Activated naive CD4-positive, alpha-beta T cell treated with anti-CD3 and anti-CD28 coated beads for 36 hours (primary cell): ENCODE data around the gene PTPRN2. TPM values are rescaled to one million over a fixed set of nuclear protein-coding genes. Genes with fewer than 3 reads are reported as not detected.

Experiments used
- CTCF ChIA-PET: fragments of 350-600 bp; sonication (Branson Sonifier 250); formaldehyde crosslinking; loops from one replicate; lab custom pipeline; 2021; ENCODE audit warnings: antibody characterized with exemption; lab: Charles Lee
- DNase-seq: peaks from one replicate; pipeline ENCODE4 v3.0.0-alpha.2; 2020
- H3K27ac Mint-ChIP-seq: one replicate; pipeline ENCODE4 v1.8.0; 2021; ENCODE audit warnings: mild to moderate bottlenecking, mixed read lengths
- H3K27me3 Mint-ChIP-seq: one replicate; pipeline ENCODE4 v1.8.0; 2021; ENCODE audit warnings: low read depth, mixed read lengths
- H3K36me3 Mint-ChIP-seq: one replicate; pipeline ENCODE4 v1.8.0; 2021; ENCODE audit warnings: low read depth, mixed read lengths
- H3K4me1 Mint-ChIP-seq: one replicate; pipeline ENCODE4 v1.8.0; 2021; ENCODE audit warnings: low read depth, mixed read lengths
- H3K4me3 Mint-ChIP-seq: one replicate; pipeline ENCODE4 v1.8.0; 2021; ENCODE audit warnings: mild to moderate bottlenecking, moderate library complexity, mixed read lengths
- H3K9me3 Mint-ChIP-seq: one replicate; pipeline ENCODE4 v1.8.0; 2021; ENCODE audit warnings: mixed read lengths
- intact Hi-C: fragments of 100-400 bp; cut with micrococcal nuclease; formaldehyde crosslinking; loops from one replicate; pipeline ENCODE4 v1.15.1; 2023
- total RNA-seq, 2 experiments: library from RNA; stranded (reverse); gene quantifications; one replicate each; pipeline ENCODE4 v1.2.3, GENCODE V29; 2021

PTPRN2 gene
- total RNA-seq, 2 experiments from 2014 or later = 0.54 to 0.62 TPM

- no peaks in the 10 kb centered on the region for H3K9me3 Mint-ChIP-seq
- no peak overlapping the region for H3K4me3 Mint-ChIP-seq
- CTCF ChIA-PET = no interaction called here
- H3K27me3 Mint-ChIP-seq = peaks cover 10% of the 10 kb centered on the region
- intact Hi-C loops = no loop called here
- H3K4me1 Mint-ChIP-seq = no peaks in the 10 kb centered on the region
- no peaks in the 10 kb centered on the region for H3K36me3 Mint-ChIP-seq
- no peak overlapping the region for H3K27ac Mint-ChIP-seq
- DNase-seq = no peak
Observed at GRCh38 chr7:158476331-158476932, 111.2 kb downstream of the PTPRN2 start.

- H3K9me3 Mint-ChIP-seq = no peaks in the 10 kb centered on the region
- CTCF ChIA-PET = no interaction called here
- H3K4me3 Mint-ChIP-seq = no peak overlapping the region
- peaks cover 10% of the 10 kb centered on the region for H3K27me3 Mint-ChIP-seq
- H3K36me3 Mint-ChIP-seq = no peaks in the 10 kb centered on the region
- H3K4me1 Mint-ChIP-seq = no peaks in the 10 kb centered on the region
- no peak overlapping the region for H3K27ac Mint-ChIP-seq
- intact Hi-C loops = no loop called here
- DNase-seq = no peak
Observed at GRCh38 chr7:158475679-158476052, 112.0 kb downstream of the PTPRN2 start.

GRCh38 chr7:158475036-158475678 lies 112.5 kb downstream of the PTPRN2 start:
- Mint-ChIP-seq H3K27me3 (peaks cover 10% of the 10 kb centered on the region), H3K4me1 (no peaks in the 10 kb centered on the region), H3K4me3 (no peak overlapping the region), H3K36me3 (no peaks in the 10 kb centered on the region), H3K27ac (no peak overlapping the region), H3K9me3 (no peaks in the 10 kb centered on the region)
- CTCF ChIA-PET = no interaction called here
- no peak for DNase-seq
- intact Hi-C loops = no loop called here

GRCh38 chr7:158474488-158474887 lies 113.1 kb downstream of the PTPRN2 start:
- no peaks in the 10 kb centered on the region for H3K36me3 Mint-ChIP-seq
- intact Hi-C loops = no loop called here
- CTCF ChIA-PET = no interaction called here
- H3K27ac Mint-ChIP-seq = no peak overlapping the region
- H3K9me3 Mint-ChIP-seq = no peaks in the 10 kb centered on the region
- H3K4me1 Mint-ChIP-seq = no peaks in the 10 kb centered on the region
- DNase-seq = no peak
- no peak overlapping the region for H3K4me3 Mint-ChIP-seq
- peaks cover 14% of the 10 kb centered on the region for H3K27me3 Mint-ChIP-seq

GRCh38 chr7:158473946-158474345 lies 113.7 kb downstream of the PTPRN2 start:
- no peak for DNase-seq
- H3K4me3 Mint-ChIP-seq = no peak overlapping the region
- CTCF ChIA-PET = no interaction called here
- intact Hi-C loops = no loop called here
- H3K36me3 Mint-ChIP-seq = no peaks in the 10 kb centered on the region
- H3K4me1 Mint-ChIP-seq = no peaks in the 10 kb centered on the region
- H3K27ac Mint-ChIP-seq = no peak overlapping the region
- H3K9me3 Mint-ChIP-seq = no peaks in the 10 kb centered on the region
- H3K27me3 Mint-ChIP-seq = peaks cover 16% of the 10 kb centered on the region

- CTCF ChIA-PET = no interaction called here
- no peaks in the 10 kb centered on the region for H3K9me3 Mint-ChIP-seq
- no peaks in the 10 kb centered on the region for H3K4me1 Mint-ChIP-seq
- no peaks in the 10 kb centered on the region for H3K36me3 Mint-ChIP-seq
- peaks cover 16% of the 10 kb centered on the region for H3K27me3 Mint-ChIP-seq
- intact Hi-C loops = no loop called here
- DNase-seq = no peak
- no peak overlapping the region for H3K4me3 Mint-ChIP-seq
- no peak overlapping the region for H3K27ac Mint-ChIP-seq
Observed at GRCh38 chr7:158473221-158473620, 114.4 kb downstream of the PTPRN2 start.

- Mint-ChIP-seq H3K27me3 (peaks cover 15% of the 10 kb centered on the region), H3K27ac (no peak overlapping the region), H3K4me1 (no peaks in the 10 kb centered on the region), H3K4me3 (no peak overlapping the region), H3K36me3 (no peaks in the 10 kb centered on the region), H3K9me3 (no peaks in the 10 kb centered on the region)
- no peak for DNase-seq
- CTCF ChIA-PET = no interaction called here
- intact Hi-C loops = no loop called here
Observed at GRCh38 chr7:158472596-158472995, 115.0 kb downstream of the PTPRN2 start.

GRCh38 chr7:158471716-158472115 lies 115.9 kb downstream of the PTPRN2 start:
- Mint-ChIP-seq H3K27me3 (peaks cover 19% of the 10 kb centered on the region), H3K4me1 (no peaks in the 10 kb centered on the region), H3K36me3 (no peaks in the 10 kb centered on the region), H3K4me3 (no peak overlapping the region), H3K9me3 (no peaks in the 10 kb centered on the region), H3K27ac (no peak overlapping the region)
- intact Hi-C loops = no loop called here
- no peak for DNase-seq
- CTCF ChIA-PET = no interaction called here

- Mint-ChIP-seq H3K27me3 (peaks cover 19% of the 10 kb centered on the region), H3K9me3 (no peaks in the 10 kb centered on the region), H3K4me1 (no peaks in the 10 kb centered on the region), H3K27ac (no peak overlapping the region), H3K36me3 (no peaks in the 10 kb centered on the region), H3K4me3 (no peak overlapping the region)
- DNase-seq = no peak
- intact Hi-C loops = no loop called here
- CTCF ChIA-PET = interaction anchor here (0.7 kb wide), 2 partner anchors 11 to 92 kb away, joined by 3 to 5 read pairs; no protein-coding TSS in a partner anchor
Observed at GRCh38 chr7:158470336-158470735, 117.3 kb downstream of the PTPRN2 start.

GRCh38 chr7:158469396-158470051 lies 118.1 kb downstream of the PTPRN2 start:
- Mint-ChIP-seq H3K9me3 (peaks cover 2% of the 10 kb centered on the region), H3K4me1 (no peaks in the 10 kb centered on the region), H3K27ac (no peak overlapping the region), H3K27me3 (peaks cover 19% of the 10 kb centered on the region), H3K4me3 (no peak overlapping the region), H3K36me3 (no peaks in the 10 kb centered on the region)
- no peak for DNase-seq
- CTCF ChIA-PET = interaction anchor here (0.7 kb wide), 1 partner anchor 12 kb away, joined by 5 read pairs; no protein-coding TSS in a partner anchor
- intact Hi-C loops = no loop called here

GRCh38 chr7:158468700-158469296 lies 118.8 kb downstream of the PTPRN2 start:
- H3K4me1 Mint-ChIP-seq = no peaks in the 10 kb centered on the region
- H3K27me3 Mint-ChIP-seq = peaks cover 19% of the 10 kb centered on the region
- H3K4me3 Mint-ChIP-seq = no peak overlapping the region
- peaks cover 4% of the 10 kb centered on the region for H3K9me3 Mint-ChIP-seq
- DNase-seq = no peak
- intact Hi-C loops = no loop called here
- CTCF ChIA-PET = no interaction called here
- H3K36me3 Mint-ChIP-seq = no peaks in the 10 kb centered on the region
- no peak overlapping the region for H3K27ac Mint-ChIP-seq

GRCh38 chr7:158468181-158468580 lies 119.4 kb downstream of the PTPRN2 start:
- CTCF ChIA-PET = no interaction called here
- Mint-ChIP-seq H3K27me3 (peaks cover 19% of the 10 kb centered on the region), H3K4me1 (no peaks in the 10 kb centered on the region), H3K4me3 (no peak overlapping the region), H3K27ac (no peak overlapping the region), H3K9me3 (peaks cover 8% of the 10 kb centered on the region), H3K36me3 (no peaks in the 10 kb centered on the region)
- intact Hi-C loops = no loop called here
- DNase-seq = no peak
